Measurements from ENCODE around the gene UBE2H.
"Not testable (repeated sequence)": the region's sequence is repeated elsewhere in the genome, so short reads cannot be mapped to it uniquely, and the experiment has no call there.

- not testable (repeated sequence) for TF ChIP-seq REST (IDR thresholded peaks at IDR 0.05; ENCODE audit: insufficient replicate concordance, low read depth); CTCF (IDR thresholded peaks at IDR 0.05; ENCODE audit: insufficient read depth, low read length); POLR2AphosphoS5 (IDR thresholded peaks at IDR 0.05; ENCODE audit: low read depth); SPI1 (IDR thresholded peaks at IDR 0.05; ENCODE audit: borderline replicate concordance, low read depth); GABPA (IDR thresholded peaks at IDR 0.05; ENCODE audit: low read depth)
Observed at GRCh38 chr7:129794461-129794860, 158.3 kb downstream of the UBE2H start.
